ENCODE results near the gene FAM117B. TPM values are rescaled to one million over a fixed set of nuclear protein-coding genes. Genes with fewer than 3 reads are reported as not detected.
A peak's percentile ranks its signal among the peaks of the same experiment; 100 is the strongest.

Gene FAM117B
- total RNA-seq, 1 experiment from 2014 or later: 24.0 TPM

DNA sequence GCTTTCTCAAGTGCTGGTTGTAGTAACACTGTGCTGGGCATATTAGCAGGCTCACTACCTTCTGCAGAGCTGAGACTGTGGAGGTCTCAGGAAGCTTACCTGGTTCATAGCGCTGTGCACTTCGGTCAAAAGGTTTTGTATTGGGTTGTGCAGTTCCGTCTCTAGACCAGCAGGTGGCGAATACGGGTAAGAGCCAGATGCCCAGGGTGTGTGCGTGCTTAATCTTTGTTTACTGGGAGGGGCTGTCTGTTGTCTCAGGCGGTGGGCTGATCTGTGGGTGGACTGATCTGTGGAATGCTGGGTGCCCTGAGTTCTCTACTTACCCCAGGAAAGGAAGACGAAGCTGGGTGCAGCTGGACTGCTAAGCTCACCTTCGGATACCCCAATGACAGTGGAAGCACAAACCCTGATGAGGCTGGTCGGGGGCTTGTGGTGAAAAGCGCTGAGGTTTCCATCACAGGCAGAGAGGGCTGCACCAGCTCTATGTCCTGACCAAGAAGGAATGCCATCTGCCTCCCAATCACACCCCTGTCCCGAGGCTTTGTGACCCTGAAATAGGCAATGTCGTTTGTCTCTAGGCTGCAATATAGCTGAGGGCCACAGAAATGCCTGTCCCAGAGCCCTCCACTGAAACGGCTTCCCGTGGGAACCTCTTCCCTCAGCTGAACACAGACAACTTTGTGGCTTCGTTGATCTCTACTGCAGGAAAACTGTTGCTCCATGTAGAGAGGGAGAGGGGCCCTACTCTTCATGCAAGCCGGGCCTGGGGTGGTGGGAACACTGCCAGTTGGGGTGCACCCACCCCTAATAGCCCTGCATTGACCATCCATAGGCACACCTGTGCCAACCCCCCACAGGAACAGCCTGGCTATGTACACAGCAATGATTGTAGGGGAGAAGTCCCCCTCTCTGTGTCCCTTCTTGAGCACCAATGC, 45.9 kb upstream of the FAM117B start:
- Histone ChIP-seq H2BK120ac (ENCODE audit: low read depth, low read length, poor library complexity, severe bottlenecking) (no peak overlapping the region), H3K23me2 (ENCODE audit: insufficient read length, low read depth, low read length, poor library complexity, severe bottlenecking) (no peaks in the 10 kb centered on the region), H4K5ac (ENCODE audit: insufficient read length, low read depth, low read length) (no peak overlapping the region), H2BK20ac (ENCODE audit: low read depth, low read length, poor library complexity, severe bottlenecking) (no peak overlapping the region), H4K20me1 (ENCODE audit: control insufficient read depth, insufficient read depth, insufficient read length) (no peaks in the 10 kb centered on the region), H3K27me3 (ENCODE audit: insufficient read depth, low read length) (no peaks in the 10 kb centered on the region), H3K79me1 (ENCODE audit: insufficient read depth, low read depth, low read length, poor library complexity, severe bottlenecking) (no peaks in the 10 kb centered on the region), H3K27ac (ENCODE audit: insufficient read length, low read depth, low read length) (no peak overlapping the region), H2AFZ (ENCODE audit: low read length) (peak overlapping the region; percentile 74), H3K4me1 (ENCODE audit: insufficient read depth, low read length) (no peaks in the 10 kb centered on the region), H3K9ac (ENCODE audit: extremely low read depth, insufficient read length, low read length) (no peak overlapping the region), H2BK12ac (ENCODE audit: insufficient read length, low read depth, low read length) (no peak overlapping the region), H3K18ac (ENCODE audit: insufficient read length, low read depth, low read length) (no peak overlapping the region), H4K91ac (ENCODE audit: insufficient read length, low read depth, low read length) (no peak overlapping the region), H3K4me2 (ENCODE audit: insufficient read depth, insufficient read length, low read length) (no peak overlapping the region), H3K23ac (ENCODE audit: insufficient read length, low read depth, low read length) (no peak overlapping the region), H3K56ac (ENCODE audit: insufficient read length, low read depth, low read length) (no peak overlapping the region), H2BK5ac (ENCODE audit: insufficient read length, low read length) (no peak overlapping the region), H2AK5ac (ENCODE audit: insufficient read length, low read length) (no peak overlapping the region), H3T11ph (ENCODE audit: low read length) (no peak overlapping the region), H3K9me3 (ENCODE audit: control insufficient read depth, low read depth, low read length) (no peaks in the 10 kb centered on the region), H3K4ac (ENCODE audit: low read depth, low read length) (no peak overlapping the region), H3K14ac (ENCODE audit: insufficient read depth, low read length) (no peak overlapping the region), H4K8ac (replicated peaks; ENCODE audit: insufficient read length, low read depth, low read length) (no peak overlapping the region), H3K79me2 (ENCODE audit: insufficient read depth, low read length) (no peaks in the 10 kb centered on the region), H2BK15ac (ENCODE audit: low read depth, low read length) (no peak overlapping the region)
- TF ChIP-seq, protein P1, sequence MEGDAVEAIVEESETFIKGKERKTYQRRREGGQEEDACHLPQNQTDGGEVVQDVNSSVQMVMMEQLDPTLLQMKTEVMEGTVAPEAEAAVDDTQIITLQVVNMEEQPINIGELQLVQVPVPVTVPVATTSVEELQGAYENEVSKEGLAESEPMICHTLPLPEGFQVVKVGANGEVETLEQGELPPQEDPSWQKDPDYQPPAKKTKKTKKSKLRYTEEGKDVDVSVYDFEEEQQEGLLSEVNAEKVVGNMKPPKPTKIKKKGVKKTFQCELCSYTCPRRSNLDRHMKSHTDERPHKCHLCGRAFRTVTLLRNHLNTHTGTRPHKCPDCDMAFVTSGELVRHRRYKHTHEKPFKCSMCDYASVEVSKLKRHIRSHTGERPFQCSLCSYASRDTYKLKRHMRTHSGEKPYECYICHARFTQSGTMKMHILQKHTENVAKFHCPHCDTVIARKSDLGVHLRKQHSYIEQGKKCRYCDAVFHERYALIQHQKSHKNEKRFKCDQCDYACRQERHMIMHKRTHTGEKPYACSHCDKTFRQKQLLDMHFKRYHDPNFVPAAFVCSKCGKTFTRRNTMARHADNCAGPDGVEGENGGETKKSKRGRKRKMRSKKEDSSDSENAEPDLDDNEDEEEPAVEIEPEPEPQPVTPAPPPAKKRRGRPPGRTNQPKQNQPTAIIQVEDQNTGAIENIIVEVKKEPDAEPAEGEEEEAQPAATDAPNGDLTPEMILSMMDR (conservative IDR thresholded peaks at IDR 0.05): peak; percentile 88
- Mint-ChIP-seq H3K36me3 (ENCODE audit: insufficient read depth in 1 of 3, low read depth in 3 of 3) (no peaks in the 10 kb centered on the region; a peak in 1 of 7 replicates), H3K27me3 (ENCODE audit: low read depth) (no peaks in the 10 kb centered on the region), H3K4me1 (peaks cover 17 to 23% of the 10 kb centered on the region in 2 experiments), H3K9me3 (no peaks in the 10 kb centered on the region; a peak in 1 of 5 replicates), H3K27ac (peak overlapping the region; percentile 19 to 55 (median 28); a peak in 2 of 7 replicates), H3K4me3 (no peak overlapping the region; a peak in 2 of 5 replicates)
- DNase-seq: peak; percentile 87
- no CpG with 5 or more reads among the region's 17 CpGs for WGBS (ENCODE audit: extremely low coverage, insufficient read length, low lambda C conversion rate)

All from H9 (cell line).